Gastroesophageal sphincter (tissue), 3 donors: ENCODE measurements around the gene BLCAP.

ENCODE experiments used
- CTCF ChIP-seq, 4 experiments: fragments of 200-600 bp in 2 of 4; fragments of 450-650 bp in 2 of 4; sonication (generic) in 1 of 4; IDR thresholded peaks; one replicate each; pipeline ENCODE4 v1.5.1; 2017 to 2019; ENCODE audit warnings: antibody characterized with exemption in 4 of 4, mild to moderate bottlenecking in 2 of 4, moderate library complexity in 2 of 4
- POLR2AphosphoS5 ChIP-seq: sonication (generic); formaldehyde crosslinking; IDR thresholded peaks from one replicate; pipeline ENCODE4 v1.6.1; 2017; ENCODE audit warnings: antibody characterized with exemption

- TF ChIP-seq CTCF (IDR thresholded peaks at IDR 0.05): no peak
- no peak for TF ChIP-seq POLR2AphosphoS5
Observed at GRCh38 chr20:37479925-37480691, 47.6 kb downstream of the BLCAP start.
